HG03025 (cell line): ENCODE results near the gene GCH1.

ENCODE experiments used
- ATAC-seq: cut with Tn5 transposase; IDR thresholded peaks from one replicate; pipeline ENCODE4 v1.9.1; 2021; ENCODE audit warnings: mild to moderate bottlenecking, moderate library complexity; ENCODE audit not compliant: unreplicated experiment, low FRiP score

The GCH1 gene

DNA sequence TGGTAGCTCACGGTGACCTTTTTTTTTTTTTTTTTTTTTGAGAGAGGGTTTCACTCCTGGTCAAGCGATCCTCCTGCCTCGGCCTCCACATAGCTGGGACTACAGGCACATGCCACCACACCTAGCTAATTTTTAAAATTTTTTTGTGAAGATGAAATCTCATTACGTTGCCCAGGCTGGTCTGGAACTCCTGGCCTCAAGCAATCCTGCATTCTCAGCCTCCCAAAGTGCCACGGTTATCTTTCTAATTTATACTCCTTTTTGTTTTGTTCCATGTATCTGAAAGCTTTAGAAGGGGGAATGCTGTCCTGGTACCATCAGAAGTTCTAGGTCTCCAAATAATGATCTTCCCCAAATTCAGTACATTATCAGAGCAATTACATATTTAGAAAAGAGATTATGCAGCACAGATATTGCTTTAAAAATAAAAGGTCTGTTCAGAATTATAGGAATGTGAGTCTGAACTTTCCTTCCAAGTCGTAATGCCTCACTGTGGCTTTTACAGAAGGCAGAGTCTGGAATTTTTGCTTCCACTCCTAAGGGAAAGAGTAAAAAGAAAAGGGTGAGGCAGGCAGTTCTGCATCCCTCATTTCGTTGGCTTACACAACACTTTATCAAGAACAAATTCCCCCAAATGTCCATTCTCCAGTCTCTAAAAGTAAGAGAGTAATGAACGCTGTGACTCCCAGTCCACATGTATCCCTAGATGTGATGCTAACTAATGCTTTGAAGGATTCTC, 73.0 kb downstream of the GCH1 start:
- ATAC-seq: no peak

GRCh38 chr14:54828037-54828436, 74.6 kb downstream of the GCH1 start:
- ATAC-seq: no peak

DNA sequence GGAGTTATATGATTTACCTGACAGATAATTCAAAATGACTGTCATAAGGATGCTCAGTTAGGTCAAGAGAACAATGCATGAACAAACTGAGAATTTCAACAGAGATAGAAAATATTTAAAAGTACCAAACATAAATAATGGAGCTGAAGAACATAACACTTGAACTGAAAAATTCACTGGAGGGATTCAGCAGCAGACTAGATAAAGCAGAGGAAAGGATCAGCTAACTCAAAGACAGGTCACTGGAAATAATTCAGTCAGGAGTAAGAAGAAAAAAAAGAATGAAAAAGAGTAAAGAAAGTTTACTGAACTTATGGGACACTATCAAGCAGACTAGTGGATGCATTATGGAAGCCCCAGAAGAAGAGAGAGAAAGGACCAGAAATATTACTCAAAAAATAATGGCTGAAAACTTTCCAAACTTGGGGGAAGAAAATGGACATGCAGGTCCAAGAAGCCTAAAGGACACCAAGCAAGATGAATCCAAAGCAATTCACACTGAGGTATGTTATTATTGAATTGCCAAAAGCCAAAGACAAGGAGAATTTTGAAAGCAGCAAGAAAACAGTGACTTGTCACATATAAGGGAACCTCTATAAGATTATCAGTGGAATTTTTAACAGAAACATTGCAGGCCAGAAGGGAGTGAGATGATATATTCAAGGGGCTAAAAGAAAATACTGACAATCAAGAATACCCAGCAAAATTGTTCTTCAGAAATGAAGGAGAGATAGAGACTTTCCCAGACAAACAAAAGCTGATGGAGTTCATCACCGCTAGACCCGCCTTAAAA, 78.7 kb downstream of the GCH1 start:
- no peak for ATAC-seq

DNA sequence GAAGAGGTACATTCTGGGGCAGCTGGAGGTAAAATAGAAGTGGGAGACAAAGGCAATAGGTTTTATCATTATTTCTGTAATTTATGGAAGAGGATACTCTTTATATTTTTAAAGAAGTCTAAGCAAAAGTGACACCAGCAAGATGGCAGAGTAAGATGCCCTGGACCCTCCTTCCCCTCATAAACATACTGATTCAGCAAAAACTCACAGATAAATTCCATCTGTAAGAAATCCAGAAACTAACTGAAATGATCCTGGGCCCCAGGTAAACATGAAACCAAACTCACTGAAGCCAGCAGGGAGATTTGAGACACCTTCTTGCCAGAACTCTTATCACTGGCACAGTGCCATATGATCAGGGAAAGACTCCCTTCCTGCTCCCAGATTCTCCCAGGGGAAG, 79.9 kb downstream of the GCH1 start:
- ATAC-seq: no peak

DNA sequence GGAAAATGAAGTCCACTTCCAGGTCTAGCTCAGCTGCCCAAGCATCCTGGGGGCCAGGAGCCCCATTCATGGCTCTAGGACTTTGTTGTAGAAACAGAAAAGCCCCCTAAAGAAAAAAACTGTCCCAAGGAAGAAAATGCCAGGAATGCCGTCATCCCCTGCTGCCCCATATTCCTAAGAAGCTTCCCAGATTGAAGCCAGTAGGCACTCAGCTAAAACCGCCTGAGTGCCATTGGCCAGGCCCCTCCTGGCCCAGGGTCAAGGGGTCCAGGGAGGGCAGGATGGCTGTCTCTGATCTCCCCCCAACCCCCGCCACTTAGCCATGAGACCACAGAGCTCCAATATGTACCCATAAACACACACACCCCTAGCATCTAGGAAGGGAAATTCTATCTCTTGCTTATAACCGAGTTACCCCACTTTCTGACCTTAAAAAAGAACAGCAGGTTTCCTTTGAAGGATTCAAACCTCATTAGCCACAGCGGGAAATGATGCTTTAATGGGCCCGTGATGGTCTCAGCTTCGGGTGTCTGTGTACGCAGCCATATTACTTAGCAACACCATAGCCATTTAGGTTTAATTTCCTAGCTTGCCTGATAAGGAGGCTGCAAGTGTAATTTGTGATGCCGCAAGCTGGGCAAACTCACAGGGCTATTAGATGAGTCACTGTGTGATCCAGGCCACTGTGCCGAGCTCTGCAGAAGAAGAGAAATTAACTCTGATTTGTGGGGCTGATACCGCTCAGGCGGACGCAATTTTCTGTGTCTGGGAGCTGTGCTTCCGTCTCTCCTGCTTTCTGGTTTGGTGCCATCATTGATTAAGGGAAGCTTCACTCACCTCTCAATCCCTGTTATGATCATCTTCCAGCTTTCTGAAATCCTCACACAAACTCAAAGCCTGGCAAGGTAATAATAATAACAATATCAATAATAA, 84.2 kb downstream of the GCH1 start:
- ATAC-seq: no peak

GRCh38 chr14:54817506-54817905, 85.1 kb downstream of the GCH1 start:
- no peak for ATAC-seq

GRCh38 chr14:54816450-54816849, 86.2 kb downstream of the GCH1 start:
- no peak for ATAC-seq

DNA sequence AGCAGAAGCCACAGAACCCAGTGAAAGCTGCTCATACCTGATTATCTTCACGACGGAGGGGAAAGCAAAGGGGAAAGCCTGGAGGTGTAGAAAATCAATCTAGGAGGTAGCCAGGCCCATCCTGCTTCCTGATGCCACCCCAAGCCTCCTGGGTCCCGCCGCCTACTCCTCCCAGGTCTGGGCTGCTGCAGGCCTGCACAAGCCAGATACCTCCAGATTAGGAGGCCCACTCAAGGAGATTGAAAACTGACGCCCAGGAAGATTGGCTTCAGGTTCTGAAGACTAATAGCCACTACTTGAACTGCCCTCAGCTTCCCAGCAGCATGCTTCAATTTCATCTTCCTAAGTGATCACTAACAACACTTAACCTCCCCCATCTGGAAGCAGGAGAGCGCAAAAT, 87.1 kb downstream of the GCH1 start:
- ATAC-seq: no peak

DNA sequence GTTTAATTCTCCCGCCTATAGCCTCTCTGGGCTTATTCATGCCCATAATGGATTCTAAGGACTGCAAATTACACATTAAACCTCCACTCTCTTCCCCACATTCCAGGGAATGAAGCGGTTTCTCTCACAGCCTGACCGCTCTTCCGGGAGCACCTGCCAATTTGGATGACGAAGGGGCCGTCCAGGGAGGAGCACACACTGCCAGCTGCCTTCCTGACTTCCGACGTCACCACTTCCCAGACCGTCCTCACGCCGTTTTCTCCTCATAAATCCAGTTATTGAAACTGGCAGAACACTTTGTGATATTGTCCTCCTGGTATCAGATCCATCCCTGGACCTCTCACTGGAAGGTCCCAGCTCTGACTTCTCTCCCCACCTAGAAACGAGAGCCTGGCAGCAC, 87.6 kb downstream of the GCH1 start:
- ATAC-seq: no peak

DNA sequence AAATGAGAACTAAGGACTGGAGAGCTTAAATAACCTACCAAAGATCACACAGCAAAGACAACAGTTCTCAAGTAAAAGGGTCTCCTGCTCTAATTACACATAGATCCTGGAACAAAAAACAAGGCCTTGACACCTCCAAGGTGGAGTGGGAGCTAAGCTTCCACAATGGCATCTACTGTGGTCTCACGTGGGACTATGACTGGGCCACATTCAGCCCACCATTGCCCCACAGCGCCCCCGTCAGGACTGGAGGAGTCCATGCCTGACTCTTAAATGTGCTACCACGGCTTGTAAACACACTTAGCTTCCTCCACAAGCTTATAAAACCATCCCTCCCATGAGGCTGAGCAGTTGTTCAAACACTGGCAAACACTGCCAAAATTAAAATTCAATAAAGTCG, 88.5 kb downstream of the GCH1 start:
- no peak for ATAC-seq

DNA sequence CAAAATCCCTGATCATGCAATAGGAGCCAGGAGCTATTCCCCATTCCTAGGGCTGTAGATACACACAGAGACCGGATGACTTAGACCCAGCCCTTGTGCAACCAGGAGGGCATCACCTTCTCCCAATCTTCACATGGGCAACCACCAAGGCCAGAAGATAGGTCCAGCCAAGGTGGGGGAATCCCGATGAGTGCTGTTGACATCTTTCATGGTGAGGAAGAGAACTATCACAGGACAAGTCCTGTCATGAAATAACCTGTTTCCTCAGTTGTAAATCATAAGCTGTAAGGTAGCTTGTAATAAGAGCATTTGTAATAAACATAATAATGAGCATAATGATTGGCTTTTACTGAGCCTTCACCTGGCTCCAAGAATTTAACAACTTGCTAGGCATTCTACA, 89.5 kb downstream of the GCH1 start:
- ATAC-seq: no peak

- ATAC-seq: no peak
Measured at GRCh38 chr14:54812617-54813016, 90.0 kb downstream of the GCH1 start.

DNA sequence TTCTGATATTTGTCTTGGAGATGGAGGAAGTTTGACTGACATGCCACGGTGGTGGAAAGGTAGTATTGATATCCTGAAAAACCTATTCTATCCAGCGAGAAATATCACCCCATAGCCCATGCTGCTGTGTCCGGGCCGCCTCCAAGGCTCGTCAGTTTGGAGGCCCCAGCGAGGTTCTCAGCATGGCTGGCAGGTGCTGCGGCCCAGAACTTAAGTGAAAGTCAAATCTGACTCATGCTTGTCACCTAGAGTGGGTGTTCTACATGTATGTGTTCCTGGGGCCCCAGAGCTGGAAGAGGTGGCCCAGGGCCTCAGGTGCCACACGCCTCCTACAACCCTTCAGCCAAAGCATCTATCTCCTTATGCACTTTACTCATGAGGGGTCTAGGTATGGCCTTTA, 92.9 kb downstream of the GCH1 start:
- ATAC-seq: no peak

- ATAC-seq: no peak
Measured at GRCh38 chr14:54808326-54809161, 94.1 kb downstream of the GCH1 start.

- no peak for ATAC-seq
Measured at GRCh38 chr14:54807881-54808280, 94.7 kb downstream of the GCH1 start.

DNA sequence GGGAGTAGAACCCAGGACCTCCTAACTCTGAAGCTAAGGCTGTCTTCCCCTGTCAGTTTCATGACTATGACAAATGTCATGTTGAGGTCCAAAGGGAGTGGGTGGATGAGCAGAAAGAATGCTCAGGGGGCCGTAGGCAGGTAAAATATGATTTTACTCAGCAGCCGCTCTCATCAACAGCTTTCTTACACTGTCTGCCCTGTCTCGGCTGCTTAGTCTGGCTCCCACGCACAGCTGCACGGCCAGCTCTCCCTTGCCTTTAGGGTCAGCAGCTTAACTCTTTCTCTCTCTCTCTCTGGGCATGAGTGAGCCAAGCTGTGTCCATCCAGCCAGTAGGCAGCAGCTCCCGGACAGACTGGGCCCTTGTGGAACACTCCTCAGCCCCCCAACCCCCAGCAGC, 95.2 kb downstream of the GCH1 start:
- ATAC-seq: no peak

GRCh38 chr14:54806616-54807015, 96.0 kb downstream of the GCH1 start:
- ATAC-seq: no peak

DNA sequence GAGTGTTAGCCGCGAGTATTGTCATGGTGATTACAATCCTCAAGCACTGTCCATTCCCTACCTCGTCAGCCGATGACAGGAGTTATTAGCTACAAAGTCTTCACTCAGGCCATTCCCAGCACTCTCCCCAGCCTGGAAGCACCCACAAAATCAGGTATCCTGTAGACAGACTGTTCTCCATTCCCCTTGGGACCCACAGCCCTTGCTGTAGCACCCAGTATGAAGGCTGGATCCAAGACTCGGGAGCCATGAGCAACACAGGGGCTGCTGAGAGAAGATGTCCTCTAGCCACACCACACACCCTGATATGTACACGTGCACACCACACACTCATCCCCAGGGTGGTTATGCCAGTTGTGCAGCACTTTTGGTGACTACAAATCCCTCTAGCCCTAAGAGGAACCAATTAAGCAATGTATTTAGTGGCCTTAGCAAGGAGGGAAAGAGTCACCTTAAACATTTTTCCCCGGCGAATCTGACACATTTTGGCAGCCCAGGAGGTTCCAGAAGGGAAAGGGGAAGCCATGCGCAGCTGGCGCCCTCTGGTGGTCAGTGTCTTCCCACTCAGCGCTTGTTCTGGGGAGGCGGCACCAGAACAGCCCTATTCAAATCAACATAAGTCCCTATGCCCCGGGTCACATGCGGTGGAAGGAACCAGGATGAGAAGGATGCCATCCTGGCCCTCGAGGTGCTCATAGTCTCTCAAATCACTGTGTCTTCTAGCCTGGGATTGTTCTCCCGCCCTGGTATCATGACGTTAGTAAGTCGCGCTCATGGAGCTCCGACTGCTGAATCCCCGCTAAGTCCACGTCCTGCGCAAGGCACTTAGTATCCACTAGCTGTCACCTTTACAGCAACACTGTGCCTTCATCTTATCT, 96.9 kb downstream of the GCH1 start:
- ATAC-seq: no peak

- no peak for ATAC-seq
Measured at GRCh38 chr14:54805070-54805444, 97.6 kb downstream of the GCH1 start.
